HL-60 (cell line): ENCODE results near the gene CPT1B.
A peak's percentile ranks its signal among the peaks of the same experiment; 100 is the strongest.
"Not testable (repeated sequence)": the region's sequence is repeated elsewhere in the genome, so short reads cannot be mapped to it uniquely, and the experiment has no call there.

Experiments
- DNase-seq, 2 experiments: peaks; one replicate each; pipeline ENCODE4 v3.0.0-alpha.2; 2010 to 2020; ENCODE audit warnings: low read depth in 1 of 2, low spot score in 1 of 2
- H3K27ac ChIP-seq: fragments of 250-450 bp; sonication (Bioruptor Pico); replicated peaks from 2 replicates; pipeline ENCODE4 v1.5.1; 2020; ENCODE audit warnings: mild to moderate bottlenecking, moderate library complexity
- H3K27me3 ChIP-seq: fragments of 250-450 bp; sonication (Bioruptor Pico); 2 replicates; pipeline ENCODE4 v1.5.1; 2021; ENCODE audit warnings: mild to moderate bottlenecking, moderate library complexity; ENCODE audit not compliant: insufficient read depth, poor library complexity, severe bottlenecking
- H3K4me3 ChIP-seq: replicated peaks from 2 replicates; pipeline ENCODE4 v1.5.1; 2011; ENCODE audit warnings: mild to moderate bottlenecking, control low read depth, low read length; ENCODE audit not compliant: insufficient read depth
- GABPA ChIP-seq: IDR thresholded peaks from 2 replicates; pipeline ENCODE4 v1.6.1; 2012; ENCODE audit warnings: low read depth
- POLR2AphosphoS5 ChIP-seq: IDR thresholded peaks from 2 replicates; pipeline ENCODE4 v1.6.1; 2012; ENCODE audit warnings: low read depth
- REST ChIP-seq: IDR thresholded peaks from 2 replicates; pipeline ENCODE4 v1.6.1; 2012; ENCODE audit warnings: low read depth; ENCODE audit not compliant: insufficient replicate concordance
- SPI1 ChIP-seq: IDR thresholded peaks from 2 replicates; pipeline ENCODE4 v1.6.1; 2012; ENCODE audit warnings: low read depth, mild to moderate bottlenecking, borderline replicate concordance
- TF ChIP-seq, protein P1 (sequence below): IDR thresholded peaks from one replicate; pipeline ENCODE4 v1.5.1; 2011; ENCODE audit warnings: low read length, control low read depth, inconsistent platforms; ENCODE audit not compliant: insufficient read depth

The CPT1B gene

GRCh38 chr22:50542416-50542927 is 35.8 kb downstream of the CPT1B start:
- TF ChIP-seq POLR2AphosphoS5, result 0 out of 2 replicates have a peak, but pooled peaks have one; percentile 35
- no peak for TF ChIP-seq SPI1
- no peak overlapping the region for H3K4me3 ChIP-seq
- peak overlapping the region; percentile 92 for H3K27ac ChIP-seq
- no peaks in the 10 kb centered on the region for H3K27me3 ChIP-seq
- peak; percentile 90 for DNase-seq

GRCh38 chr22:50541667-50542026 is 36.6 kb downstream of the CPT1B start:
- DNase-seq, result peak; percentile 86 to 91
- not testable (repeated sequence) for H3K4me3 ChIP-seq, H3K27me3 ChIP-seq
- H3K27ac ChIP-seq, result peak overlapping the region; percentile 92
- peak; percentile 12 for TF ChIP-seq REST

DNA sequence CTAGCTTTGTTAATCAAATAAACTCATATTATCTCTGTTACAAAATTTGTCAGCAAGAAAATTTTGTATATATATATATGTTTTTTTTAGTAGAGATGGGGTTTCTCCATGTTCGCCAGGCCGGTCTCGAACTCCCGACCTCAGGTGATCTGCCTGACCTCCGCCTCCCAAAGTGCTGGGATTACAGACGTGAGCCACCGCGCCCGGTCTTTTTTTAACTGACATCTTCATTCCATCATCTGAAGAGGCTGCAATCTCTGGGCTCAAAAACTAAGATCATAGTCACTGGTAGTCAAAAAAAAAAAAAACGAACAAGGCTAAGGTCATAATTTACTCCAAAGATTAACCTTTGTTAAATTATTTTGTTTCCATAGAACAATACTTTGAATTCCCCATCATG is 37.8 kb downstream of the CPT1B start:
- no peak for TF ChIP-seq GABPA
- no peak for TF ChIP-seq REST
- TF ChIP-seq POLR2AphosphoS5, result no peak
- TF ChIP-seq SPI1, result no peak
- TF ChIP-seq, protein P1, sequence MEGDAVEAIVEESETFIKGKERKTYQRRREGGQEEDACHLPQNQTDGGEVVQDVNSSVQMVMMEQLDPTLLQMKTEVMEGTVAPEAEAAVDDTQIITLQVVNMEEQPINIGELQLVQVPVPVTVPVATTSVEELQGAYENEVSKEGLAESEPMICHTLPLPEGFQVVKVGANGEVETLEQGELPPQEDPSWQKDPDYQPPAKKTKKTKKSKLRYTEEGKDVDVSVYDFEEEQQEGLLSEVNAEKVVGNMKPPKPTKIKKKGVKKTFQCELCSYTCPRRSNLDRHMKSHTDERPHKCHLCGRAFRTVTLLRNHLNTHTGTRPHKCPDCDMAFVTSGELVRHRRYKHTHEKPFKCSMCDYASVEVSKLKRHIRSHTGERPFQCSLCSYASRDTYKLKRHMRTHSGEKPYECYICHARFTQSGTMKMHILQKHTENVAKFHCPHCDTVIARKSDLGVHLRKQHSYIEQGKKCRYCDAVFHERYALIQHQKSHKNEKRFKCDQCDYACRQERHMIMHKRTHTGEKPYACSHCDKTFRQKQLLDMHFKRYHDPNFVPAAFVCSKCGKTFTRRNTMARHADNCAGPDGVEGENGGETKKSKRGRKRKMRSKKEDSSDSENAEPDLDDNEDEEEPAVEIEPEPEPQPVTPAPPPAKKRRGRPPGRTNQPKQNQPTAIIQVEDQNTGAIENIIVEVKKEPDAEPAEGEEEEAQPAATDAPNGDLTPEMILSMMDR, result no peak
- no peak for DNase-seq
- no peaks in the 10 kb centered on the region for H3K27me3 ChIP-seq
- H3K27ac ChIP-seq, result peak overlapping the region; percentile 92
- no peak overlapping the region for H3K4me3 ChIP-seq

GRCh38 chr22:50537765-50538164 is 40.5 kb downstream of the CPT1B start:
- TF ChIP-seq, protein P1, result no peak
- no peak for TF ChIP-seq REST
- no peak for TF ChIP-seq GABPA
- no peak for TF ChIP-seq POLR2AphosphoS5
- no peak for TF ChIP-seq SPI1
- Histone ChIP-seq H3K27me3 (no peaks in the 10 kb centered on the region), H3K27ac (peak overlapping the region; percentile 92), H3K4me3 (no peak overlapping the region)
- DNase-seq, result no peak
